HG03469 (cell line): ENCODE results near the gene LRRC28.
"Not testable (repeated sequence)": the region's sequence is repeated elsewhere in the genome, so short reads cannot be mapped to it uniquely, and the experiment has no call there.

Source experiments
- ATAC-seq: cut with Tn5 transposase; IDR thresholded peaks from one replicate; pipeline ENCODE4 v1.9.1; 2021; ENCODE audit warnings: mild to moderate bottlenecking, moderate library complexity, moderate number of reproducible peaks; ENCODE audit not compliant: unreplicated experiment

LRRC28 gene

GRCh38 chr15:99387421-99388168 lies 136.3 kb downstream of the LRRC28 start:
- ATAC-seq: no peak

- no peak for ATAC-seq
These were observed 139.4 kb downstream of the LRRC28 start for GRCh38 chr15:99390667-99391066.

GRCh38 chr15:99393641-99394040 lies 142.4 kb downstream of the LRRC28 start:
- ATAC-seq: no peak

GRCh38 chr15:99396375-99396774 lies 145.1 kb downstream of the LRRC28 start:
- ATAC-seq: no peak

- no peak for ATAC-seq
These were observed 147.8 kb downstream of the LRRC28 start for GRCh38 chr15:99399061-99399460.

GRCh38 chr15:99399618-99400017 lies 148.3 kb downstream of the LRRC28 start:
- no peak for ATAC-seq

- not testable (repeated sequence) for ATAC-seq
These were observed 149.9 kb downstream of the LRRC28 start for GRCh38 chr15:99401216-99401615.

- ATAC-seq: no peak
These were observed 150.9 kb downstream of the LRRC28 start for GRCh38 chr15:99402014-99402729.

GRCh38 chr15:99403597-99403996 lies 152.3 kb downstream of the LRRC28 start:
- ATAC-seq: no peak

- ATAC-seq: no peak
These were observed 153.2 kb downstream of the LRRC28 start for GRCh38 chr15:99404454-99404853.

GRCh38 chr15:99406120-99406519 lies 154.8 kb downstream of the LRRC28 start:
- ATAC-seq: no peak

- ATAC-seq: no peak
These were observed 155.6 kb downstream of the LRRC28 start for GRCh38 chr15:99406716-99407487.

GRCh38 chr15:99407716-99408115 lies 156.4 kb downstream of the LRRC28 start:
- no peak for ATAC-seq

GRCh38 chr15:99408236-99409096 lies 157.2 kb downstream of the LRRC28 start:
- ATAC-seq: no peak

- no peak for ATAC-seq
These were observed 157.8 kb downstream of the LRRC28 start for GRCh38 chr15:99409097-99409473.

GRCh38 chr15:99409560-99409959 lies 158.3 kb downstream of the LRRC28 start:
- no peak for ATAC-seq

GRCh38 chr15:99410477-99410876 lies 159.2 kb downstream of the LRRC28 start:
- ATAC-seq: no peak

GRCh38 chr15:99411234-99411633 lies 160.0 kb downstream of the LRRC28 start:
- ATAC-seq: no peak

GRCh38 chr15:99412082-99412481 lies 160.8 kb downstream of the LRRC28 start:
- ATAC-seq: no peak

GRCh38 chr15:99412626-99413025 lies 161.3 kb downstream of the LRRC28 start:
- no peak for ATAC-seq
